AG20443 (cell line): Measurements from ENCODE around the gene LSM10.

ENCODE experiments used
- DNase-seq: peaks from one replicate; pipeline ENCODE4 v3.0.0; 2012; ENCODE audit warnings: low spot score, mixed read lengths

LSM10 gene

GRCh38 chr1:36397378-36398230 lies at the start of gene LSM10:
Gene LSM10 (minus strand): TSS chr1:36397908. CDS start chr1:36394129, 3,779 bp downstream.
- peak; percentile 93 for DNase-seq

GRCh38 chr1:36447450-36447849 lies 49.7 kb upstream of the LSM10 start:
- no peak for DNase-seq

- no peak for DNase-seq
These were observed 49.0 kb upstream of the LSM10 start for GRCh38 chr1:36446746-36447145.

GRCh38 chr1:36446271-36446670 lies 48.6 kb upstream of the LSM10 start:
- DNase-seq = no peak

- DNase-seq = no peak
These were observed 45.6 kb upstream of the LSM10 start for GRCh38 chr1:36443297-36443696.

GRCh38 chr1:36442337-36442736 lies 44.6 kb upstream of the LSM10 start:
- DNase-seq = no peak

- no peak for DNase-seq
These were observed 42.9 kb upstream of the LSM10 start for GRCh38 chr1:36440646-36441045.

GRCh38 chr1:36440044-36440443 lies 42.3 kb upstream of the LSM10 start:
- no peak for DNase-seq

GRCh38 chr1:36438715-36439114 lies 41.0 kb upstream of the LSM10 start:
- DNase-seq = no peak

- DNase-seq = no peak
These were observed 39.1 kb upstream of the LSM10 start for GRCh38 chr1:36436821-36437220.

GRCh38 chr1:36433102-36433501 lies 35.4 kb upstream of the LSM10 start:
- no peak for DNase-seq

- DNase-seq = no peak
These were observed 34.9 kb upstream of the LSM10 start for GRCh38 chr1:36432616-36433015.

- DNase-seq = no peak
These were observed 28.1 kb upstream of the LSM10 start for GRCh38 chr1:36425791-36426190.

- no peak for DNase-seq
These were observed 23.9 kb upstream of the LSM10 start for GRCh38 chr1:36421649-36422048.

- peak; percentile 84 for DNase-seq
These were observed 23.2 kb upstream of the LSM10 start for GRCh38 chr1:36420836-36421317.

- peak; percentile 63 for DNase-seq
These were observed 22.7 kb upstream of the LSM10 start for GRCh38 chr1:36420409-36420808.

GRCh38 chr1:36419569-36419968 lies 21.9 kb upstream of the LSM10 start:
- DNase-seq = no peak

GRCh38 chr1:36419140-36419539 lies 21.4 kb upstream of the LSM10 start:
- DNase-seq = no peak

- DNase-seq = no peak
These were observed 20.2 kb upstream of the LSM10 start for GRCh38 chr1:36417931-36418330.

GRCh38 chr1:36415661-36416326 lies 18.1 kb upstream of the LSM10 start:
- DNase-seq = no peak

GRCh38 chr1:36414384-36414783 lies 16.7 kb upstream of the LSM10 start:
- no peak for DNase-seq

GRCh38 chr1:36411674-36412648 lies 14.3 kb upstream of the LSM10 start:
- DNase-seq = no peak
